ENCODE results near the gene TTLL11.

Gene TTLL11

DNA sequence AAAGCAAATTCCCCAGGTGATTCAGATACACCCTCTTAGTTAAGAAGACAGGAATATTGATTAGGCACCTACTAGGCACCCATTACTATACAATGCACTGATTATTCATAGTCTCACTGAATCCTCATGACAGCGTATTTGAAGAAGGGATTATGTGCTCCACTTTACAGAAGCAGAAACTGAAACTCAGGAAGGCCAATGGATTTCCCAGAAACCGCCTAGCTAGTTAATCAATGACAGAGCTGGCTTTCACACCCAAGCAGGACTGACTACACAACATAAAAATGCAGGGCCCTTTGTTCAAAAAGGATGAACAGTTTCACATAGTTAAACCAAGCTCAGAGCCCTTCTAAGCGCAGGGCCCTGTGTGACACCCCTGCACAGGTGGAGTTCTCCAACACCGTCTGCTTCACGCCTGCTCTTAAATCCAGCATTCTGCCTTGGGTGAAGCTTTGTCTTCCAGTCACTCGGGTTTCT, 117.3 kb downstream of the TTLL11 start:
- Histone ChIP-seq H3K4me3 (ENCODE audit: low read depth in 1 of 2, low read length in 1 of 2) (no peak overlapping the region), H3K27me3 (no peaks in the 10 kb centered on the region), H3K9me3 (no peaks in the 10 kb centered on the region), H3K27ac (no peak overlapping the region), H3K4me1 (ENCODE audit: control insufficient read depth in 1 of 2, insufficient read depth in 1 of 2, low read depth in 1 of 2, low read length in 1 of 2) (no peaks in the 10 kb centered on the region), H3K36me3 (no peaks in the 10 kb centered on the region)
- no peak for TF ChIP-seq CTCF (IDR thresholded peaks at IDR 0.05)

GRCh38 chr9:121974421-121974820, 118.7 kb downstream of the TTLL11 start:
- no peaks in the 10 kb centered on the region for H3K36me3 ChIP-seq
- no peak overlapping the region for H3K27ac ChIP-seq
- H3K4me1 ChIP-seq (ENCODE audit: control insufficient read depth in 1 of 2, insufficient read depth in 1 of 2, low read depth in 1 of 2, low read length in 1 of 2) = no peaks in the 10 kb centered on the region
- TF ChIP-seq CTCF (IDR thresholded peaks at IDR 0.05) = no peak
- no peaks in the 10 kb centered on the region for H3K9me3 ChIP-seq
- no peak overlapping the region for H3K4me3 ChIP-seq (ENCODE audit: low read depth in 1 of 2, low read length in 1 of 2)
- no peaks in the 10 kb centered on the region for H3K27me3 ChIP-seq

DNA sequence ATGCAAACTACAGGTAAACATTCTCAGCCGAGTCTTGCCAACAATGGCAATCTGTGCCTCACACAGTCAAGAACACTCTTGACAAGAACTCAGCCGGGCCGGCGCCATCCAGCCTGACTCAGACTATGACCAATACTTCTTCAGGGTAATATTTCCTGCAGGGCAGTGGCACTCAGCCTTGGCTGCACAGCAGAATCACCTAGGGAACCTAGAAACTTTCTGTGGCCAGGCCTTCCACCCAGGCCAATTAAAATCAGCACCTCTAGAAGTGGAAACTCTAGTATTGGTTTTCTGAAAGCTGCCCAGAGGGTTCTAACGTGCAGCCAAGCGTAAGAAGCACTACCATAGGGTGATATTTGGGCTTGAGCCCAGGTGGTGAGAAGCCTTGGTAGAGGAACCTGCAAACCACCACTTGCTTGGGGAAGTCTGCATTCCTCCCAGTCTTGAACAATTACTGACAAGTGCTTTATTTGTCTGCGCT, 120.6 kb downstream of the TTLL11 start:
- Histone ChIP-seq H3K27ac (no peak overlapping the region), H3K36me3 (no peaks in the 10 kb centered on the region), H3K27me3 (no peaks in the 10 kb centered on the region), H3K9me3 (no peaks in the 10 kb centered on the region), H3K4me3 (ENCODE audit: low read depth in 1 of 2, low read length in 1 of 2) (no peak overlapping the region), H3K4me1 (ENCODE audit: control insufficient read depth in 1 of 2, insufficient read depth in 1 of 2, low read depth in 1 of 2, low read length in 1 of 2) (no peaks in the 10 kb centered on the region)
- no peak for TF ChIP-seq CTCF (IDR thresholded peaks at IDR 0.05)

DNA sequence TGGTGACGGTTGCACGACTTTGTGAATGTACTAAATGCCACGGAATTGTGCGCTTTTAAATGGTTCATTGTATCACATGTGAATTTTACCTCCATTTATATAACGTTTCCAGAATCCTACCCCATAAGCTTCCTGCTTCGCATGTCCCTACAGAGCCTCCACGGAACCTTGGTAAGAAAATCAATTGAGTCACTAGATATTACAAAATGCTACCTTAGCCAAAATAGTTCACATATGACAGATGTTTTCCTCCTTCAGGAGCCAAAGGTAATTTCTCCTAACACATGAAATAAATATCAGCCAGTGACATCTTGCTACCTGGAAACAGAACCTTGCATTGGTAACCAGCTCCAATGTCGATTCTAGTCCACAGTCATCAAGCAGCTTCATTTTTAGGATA, 125.1 kb downstream of the TTLL11 start:
- peaks cover 9% of the 10 kb centered on the region for H3K27me3 ChIP-seq
- no peak overlapping the region for H3K4me3 ChIP-seq (ENCODE audit: low read depth in 1 of 2, low read length in 1 of 2)
- no peaks in the 10 kb centered on the region for H3K9me3 ChIP-seq
- no peak overlapping the region for H3K27ac ChIP-seq
- no peaks in the 10 kb centered on the region for H3K4me1 ChIP-seq (ENCODE audit: control insufficient read depth in 1 of 2, insufficient read depth in 1 of 2, low read depth in 1 of 2, low read length in 1 of 2)
- no peaks in the 10 kb centered on the region for H3K36me3 ChIP-seq
- TF ChIP-seq CTCF (IDR thresholded peaks at IDR 0.05) = no peak

DNA sequence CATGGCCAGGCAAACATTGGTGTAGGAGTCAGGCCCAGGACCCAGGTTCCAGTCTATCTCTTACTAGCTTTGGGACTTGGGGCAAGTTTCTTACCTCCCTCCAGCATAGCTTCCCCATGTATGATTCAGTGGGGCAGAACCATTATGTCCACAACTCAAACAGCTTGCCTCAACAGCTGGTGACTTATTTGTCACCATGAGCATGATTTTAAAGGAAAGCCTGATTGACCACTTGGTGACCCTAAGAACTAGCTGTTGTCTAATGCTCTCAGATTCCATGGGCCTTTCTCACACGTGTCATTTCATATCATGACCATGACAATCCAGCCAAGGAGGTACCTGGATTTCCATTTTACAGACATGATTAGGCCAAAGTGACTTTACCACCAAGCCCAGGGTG, 126.4 kb downstream of the TTLL11 start:
- H3K9me3 ChIP-seq = no peaks in the 10 kb centered on the region
- H3K4me3 ChIP-seq (ENCODE audit: low read depth in 1 of 2, low read length in 1 of 2) = no peak overlapping the region
- peaks cover 15% of the 10 kb centered on the region for H3K27me3 ChIP-seq
- no peaks in the 10 kb centered on the region for H3K4me1 ChIP-seq (ENCODE audit: control insufficient read depth in 1 of 2, insufficient read depth in 1 of 2, low read depth in 1 of 2, low read length in 1 of 2)
- no peak for TF ChIP-seq CTCF (IDR thresholded peaks at IDR 0.05)
- H3K36me3 ChIP-seq = no peaks in the 10 kb centered on the region
- no peak overlapping the region for H3K27ac ChIP-seq

GRCh38 chr9:121963528-121963995, 129.5 kb downstream of the TTLL11 start:
- Histone ChIP-seq H3K27ac (no peak overlapping the region), H3K4me3 (ENCODE audit: low read depth in 1 of 2, low read length in 1 of 2) (no peak overlapping the region)

More at GRCh38 chr9:121963528-121963995, 129.5 kb downstream of the TTLL11 start:
- Histone ChIP-seq H3K36me3 (no peaks in the 10 kb centered on the region), H3K4me1 (ENCODE audit: control insufficient read depth in 1 of 2, insufficient read depth in 1 of 2, low read depth in 1 of 2, low read length in 1 of 2) (peaks cover 4% of the 10 kb centered on the region in 2 experiments), H3K27me3 (peaks cover 31% of the 10 kb centered on the region), H3K9me3 (no peaks in the 10 kb centered on the region)
- TF ChIP-seq CTCF (IDR thresholded peaks at IDR 0.05) = no peak
